Middle frontal gyrus (tissue), 1 donor: ENCODE measurements around the gene MCFD2.

Experiments used
- DNase-seq: peaks from one replicate; pipeline ENCODE4 v3.0.0-alpha.2; 2015; ENCODE audit warnings: low spot score; ENCODE audit errors: extremely low spot score

The MCFD2 gene

DNA sequence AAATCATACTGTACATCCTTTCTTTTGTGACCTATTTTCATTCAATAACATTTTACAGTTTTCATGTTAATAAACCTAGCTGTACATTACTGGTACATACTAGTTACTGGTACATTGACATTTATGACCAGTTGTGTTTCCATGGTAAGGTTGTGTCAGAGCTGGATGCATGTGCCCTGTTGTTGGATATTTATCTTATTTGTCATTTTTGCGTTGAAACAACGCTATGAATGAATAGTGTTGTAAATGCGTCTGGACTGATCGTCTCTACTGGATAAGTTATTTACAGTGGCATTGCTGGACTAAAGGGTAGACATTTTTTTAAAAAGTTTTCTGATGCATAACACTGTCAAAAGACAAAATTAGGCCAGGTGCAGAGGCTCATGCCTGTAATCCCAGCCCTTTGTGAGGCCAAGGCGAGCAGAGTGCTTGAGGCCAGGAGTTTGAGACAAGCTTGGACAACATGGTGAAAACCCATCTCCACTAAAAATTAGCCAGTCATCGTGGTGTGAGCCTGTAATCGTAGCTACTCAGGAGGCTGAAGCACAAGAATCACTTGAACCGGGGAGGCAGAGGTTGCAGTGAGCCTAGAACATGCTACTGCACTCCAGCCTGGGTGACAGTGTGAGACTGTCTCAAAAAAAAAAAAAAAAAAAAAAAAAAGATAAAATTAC lies 40.2 kb downstream of the MCFD2 start:
- no peak for DNase-seq

DNA sequence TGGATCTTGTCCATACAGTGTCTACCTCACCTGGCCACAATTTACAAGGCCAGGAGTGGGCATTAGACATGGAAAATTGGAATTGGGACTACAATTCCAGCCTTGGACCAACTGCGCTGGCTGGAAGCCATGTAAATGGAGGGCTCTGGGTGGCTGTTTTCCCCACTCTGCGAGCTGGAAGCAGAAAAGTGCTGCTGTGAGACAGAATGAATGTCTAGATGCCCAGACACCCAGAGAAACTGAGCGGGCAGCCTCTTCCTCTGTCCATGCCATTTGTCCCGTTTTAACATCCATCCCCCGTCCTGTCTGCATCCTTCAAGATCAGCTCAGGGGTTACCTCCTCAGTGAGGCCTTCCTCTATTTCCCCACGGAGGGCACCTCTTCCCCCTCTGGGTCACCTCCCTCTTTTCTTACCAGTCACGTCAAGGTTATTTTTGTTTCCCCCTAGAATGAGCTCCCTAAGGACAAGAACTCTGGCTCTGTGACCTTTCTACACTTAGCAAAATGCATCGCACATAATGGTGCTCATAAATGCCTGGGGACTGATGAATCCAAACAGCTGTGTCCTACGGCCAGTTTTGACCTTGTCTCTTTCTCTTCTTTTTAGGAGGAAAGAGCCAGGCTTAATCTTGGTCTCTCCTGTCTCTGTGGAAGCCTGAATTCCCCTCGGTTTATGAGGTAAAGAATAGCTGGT lies 41.2 kb downstream of the MCFD2 start:
- no peak for DNase-seq

DNA sequence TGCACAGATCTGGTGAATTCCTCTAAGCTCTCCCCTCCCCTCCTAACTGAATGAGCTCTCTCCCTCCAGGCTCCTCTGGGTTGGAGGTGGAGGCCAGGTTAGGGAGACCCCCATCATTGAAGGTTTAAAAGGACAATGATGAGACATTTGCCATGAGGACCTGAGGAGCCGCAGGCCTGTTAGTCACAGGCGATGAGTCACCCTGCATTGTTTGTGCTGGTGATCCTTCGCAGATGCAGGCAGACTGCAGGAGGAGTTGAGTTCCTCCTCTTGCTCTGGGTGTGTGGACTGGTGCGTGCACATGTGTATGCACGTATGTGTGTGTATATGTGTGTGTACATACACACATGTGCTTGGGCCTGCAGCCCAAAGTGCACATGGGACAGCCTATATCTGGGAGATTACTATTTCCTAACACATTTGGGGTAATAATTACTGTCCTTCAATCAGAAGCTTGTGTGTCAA lies 42.0 kb downstream of the MCFD2 start:
- no peak for DNase-seq

DNA sequence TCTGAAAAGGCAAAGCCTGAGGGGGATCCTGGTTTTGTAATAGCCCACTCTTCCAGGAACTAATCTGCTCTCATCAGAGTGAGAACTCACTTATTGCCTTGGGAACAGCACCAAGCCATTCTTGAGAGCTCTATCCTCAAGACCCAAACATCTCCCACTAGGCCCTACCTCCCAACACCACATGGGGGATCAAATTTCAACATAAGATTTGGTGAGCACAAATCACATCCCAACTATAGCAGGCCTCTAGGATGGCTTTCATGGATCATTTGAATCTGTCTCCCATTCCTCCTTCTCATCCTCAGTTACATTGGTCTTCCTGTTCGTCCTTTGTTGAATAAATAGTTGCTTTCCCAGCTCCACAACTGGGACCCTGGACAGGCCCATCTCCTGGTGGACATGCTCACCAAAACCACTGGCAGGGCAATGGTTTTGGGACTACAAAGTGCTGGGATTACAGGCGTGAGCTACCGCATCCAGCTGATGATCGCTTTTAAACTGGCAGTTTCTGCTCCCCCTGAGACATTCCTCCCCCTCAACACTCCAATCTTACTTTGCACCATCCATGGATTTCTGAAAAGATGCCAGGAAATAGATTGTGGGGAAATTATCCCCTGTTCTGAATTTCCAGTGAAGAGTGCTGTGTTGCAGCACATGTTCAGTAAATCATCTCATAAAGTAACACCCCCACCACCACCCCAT lies 42.6 kb downstream of the MCFD2 start:
- DNase-seq = no peak

DNA sequence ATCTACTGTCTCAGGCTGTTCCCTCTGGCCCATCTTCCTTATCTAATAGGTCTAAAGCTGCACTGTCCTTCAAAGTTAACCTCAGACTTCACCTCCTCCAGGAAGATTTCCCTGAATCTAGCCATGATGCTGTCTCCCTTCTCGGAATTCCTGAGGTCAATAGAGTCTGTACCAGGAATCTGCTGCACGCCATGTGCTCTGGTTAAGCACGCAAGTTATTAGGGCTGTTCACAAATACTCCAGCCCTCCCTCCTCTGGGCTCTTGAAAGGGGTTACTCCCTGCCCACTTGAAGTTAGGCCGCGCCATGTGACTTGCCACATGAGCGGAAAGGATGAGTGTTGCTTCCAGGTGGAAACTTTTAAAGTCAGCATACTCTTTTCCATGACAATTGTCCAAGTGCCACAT lies 43.6 kb downstream of the MCFD2 start:
- no peak for DNase-seq

DNA sequence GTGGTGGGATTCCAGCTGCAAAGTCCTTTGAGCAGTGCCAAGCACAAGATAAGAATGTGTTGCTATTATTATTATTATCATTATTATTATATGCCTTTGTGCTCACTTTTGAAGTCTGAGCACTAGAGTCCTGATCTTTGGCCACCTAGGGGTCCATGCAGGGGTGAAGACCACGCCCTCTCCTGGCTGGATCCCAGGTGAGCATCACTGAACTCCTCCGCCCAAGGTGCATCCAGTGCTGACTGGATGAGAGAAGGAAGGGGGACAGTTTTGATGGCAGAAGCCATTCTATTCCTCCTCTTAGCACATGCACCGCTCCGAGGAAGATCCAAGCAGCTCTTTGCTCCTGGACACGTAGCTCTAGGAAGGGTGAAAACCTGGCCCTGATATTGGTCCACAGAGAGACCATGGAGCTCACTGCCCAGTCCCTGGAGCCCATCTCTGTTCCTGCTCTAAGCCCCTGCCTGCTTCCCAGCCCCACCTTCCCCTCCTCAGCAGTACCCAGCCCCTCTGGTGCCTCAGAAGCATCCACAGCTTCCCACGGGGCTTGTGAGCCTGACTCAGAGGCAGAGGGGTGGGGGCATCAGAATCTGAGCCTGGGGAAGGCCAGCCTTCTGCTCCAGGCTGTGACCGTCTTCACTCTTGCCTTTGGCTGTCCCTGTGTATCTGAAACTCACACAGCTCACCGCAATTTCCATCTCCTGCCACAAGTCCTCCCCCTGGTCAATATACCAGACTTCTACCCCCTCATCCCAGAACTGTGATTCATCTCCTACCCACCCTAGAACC lies 45.4 kb downstream of the MCFD2 start:
- DNase-seq = no peak

DNA sequence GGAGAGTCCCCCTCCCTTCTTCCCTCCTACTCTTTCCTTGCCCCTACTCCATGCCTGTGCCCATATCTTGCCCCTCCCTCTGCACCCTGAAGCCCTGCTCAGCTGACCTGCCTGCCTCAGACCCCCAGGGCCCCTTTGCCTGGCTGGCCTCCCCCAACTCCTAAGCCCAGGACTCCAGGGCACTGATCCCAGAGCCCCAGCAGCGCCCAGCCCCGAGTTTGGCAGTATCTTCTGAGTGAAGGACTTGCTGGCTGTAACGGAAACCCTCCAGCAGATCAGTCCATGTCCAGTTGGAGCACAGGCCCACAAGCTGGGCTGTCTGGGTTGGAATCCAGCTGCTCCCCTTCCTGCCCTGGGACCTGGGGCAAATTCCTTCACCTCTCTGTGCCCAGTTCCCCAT lies 46.0 kb downstream of the MCFD2 start:
- DNase-seq = no peak

DNA sequence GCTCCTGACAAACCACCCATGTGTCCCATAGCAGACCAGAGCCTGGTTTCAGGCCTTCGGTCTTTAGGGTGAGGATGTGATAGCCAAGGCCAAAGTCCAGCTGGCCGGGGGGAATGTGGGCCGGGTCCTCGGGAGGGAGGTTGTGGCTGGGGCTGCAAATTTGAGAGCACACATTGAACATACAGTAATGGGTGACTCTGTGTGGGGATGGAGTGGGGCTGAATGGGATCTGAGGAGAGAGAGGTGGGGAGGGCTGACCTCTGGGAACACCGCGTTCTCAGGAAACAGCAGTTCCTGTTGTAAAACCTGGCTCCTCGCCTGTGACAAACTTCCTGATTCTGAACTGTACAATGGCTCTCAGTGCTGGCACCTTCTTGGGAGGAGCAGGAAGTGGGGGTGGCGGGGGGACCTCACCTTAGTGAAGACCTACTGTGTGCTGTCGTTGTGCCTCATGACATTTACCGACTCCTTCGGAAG lies 48.8 kb downstream of the MCFD2 start:
- no peak for DNase-seq

DNA sequence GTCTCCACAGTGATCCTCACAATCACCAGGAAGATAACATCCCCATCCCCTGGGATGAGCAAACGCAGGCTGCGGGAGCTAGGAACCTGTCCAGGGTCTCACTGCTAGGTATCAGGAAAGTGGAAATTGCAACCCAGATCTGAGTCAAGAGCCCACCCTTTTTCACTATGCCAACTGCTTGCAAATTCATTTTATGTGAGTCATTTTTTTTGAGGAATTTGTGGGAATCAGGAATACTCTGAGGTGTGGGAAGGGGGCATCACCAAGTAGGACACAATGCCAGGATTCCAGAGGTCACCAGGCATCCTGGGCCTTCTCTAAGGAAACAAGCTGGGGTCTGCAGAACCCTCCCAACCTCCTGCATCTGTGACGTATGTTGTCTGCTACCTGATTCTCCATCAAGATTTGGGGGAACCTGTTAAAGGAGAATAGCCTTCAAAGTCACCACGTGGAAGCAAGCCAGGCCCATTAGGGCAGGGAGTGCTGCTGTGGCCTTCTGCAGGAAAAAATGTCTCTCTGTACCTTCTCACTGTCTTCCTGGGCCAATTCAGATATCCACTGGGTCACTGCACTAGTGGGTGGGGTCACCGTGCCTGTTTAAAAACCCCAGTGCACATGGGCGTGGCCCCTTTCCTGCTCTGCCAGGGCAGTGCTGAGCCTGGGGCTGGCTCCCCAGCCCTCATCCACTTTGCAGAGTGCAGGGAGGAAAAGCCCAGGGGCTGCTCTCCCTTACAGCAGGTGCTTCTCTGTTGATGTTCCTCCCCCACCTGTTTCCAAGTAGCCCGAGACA lies 50.2 kb downstream of the MCFD2 start:
- DNase-seq = no peak

DNA sequence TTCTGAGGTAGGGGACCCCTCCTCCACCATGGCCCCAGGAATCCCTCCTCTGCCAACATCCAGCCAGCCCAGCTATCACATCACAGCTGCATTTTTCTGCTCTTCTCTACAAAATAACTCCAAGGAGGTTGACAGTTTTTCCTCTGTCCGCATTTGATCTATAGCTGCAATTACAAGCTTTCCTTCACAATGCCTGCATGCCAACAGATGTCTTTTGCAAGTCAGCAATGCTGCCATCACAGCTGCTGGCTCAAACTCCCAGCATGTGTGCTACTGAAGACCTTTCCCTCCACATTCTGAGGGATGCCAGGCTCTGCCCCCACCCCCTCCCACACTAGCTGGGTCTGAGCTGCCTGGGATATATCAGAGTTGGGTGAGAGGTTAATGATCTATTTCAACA lies 51.7 kb downstream of the MCFD2 start:
- no peak for DNase-seq

DNA sequence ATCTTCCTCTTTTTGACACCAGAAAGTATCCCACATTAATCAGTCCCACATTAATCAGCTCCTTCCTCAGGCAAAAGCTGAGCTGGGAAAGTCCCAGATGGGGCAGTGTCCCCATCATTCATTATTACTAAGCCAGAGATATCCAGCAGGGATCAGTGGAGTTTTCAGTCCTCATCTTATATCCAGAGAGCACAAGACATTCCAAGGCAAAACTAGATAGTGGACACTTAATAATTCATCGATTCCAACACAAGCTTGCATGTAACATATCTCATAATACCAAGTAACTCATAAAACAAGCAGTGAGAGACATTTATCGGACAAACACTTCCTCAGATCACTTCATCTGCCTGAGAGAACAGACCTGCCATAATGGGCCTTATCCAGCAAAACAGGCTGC lies 53.1 kb downstream of the MCFD2 start:
- DNase-seq = no peak

DNA sequence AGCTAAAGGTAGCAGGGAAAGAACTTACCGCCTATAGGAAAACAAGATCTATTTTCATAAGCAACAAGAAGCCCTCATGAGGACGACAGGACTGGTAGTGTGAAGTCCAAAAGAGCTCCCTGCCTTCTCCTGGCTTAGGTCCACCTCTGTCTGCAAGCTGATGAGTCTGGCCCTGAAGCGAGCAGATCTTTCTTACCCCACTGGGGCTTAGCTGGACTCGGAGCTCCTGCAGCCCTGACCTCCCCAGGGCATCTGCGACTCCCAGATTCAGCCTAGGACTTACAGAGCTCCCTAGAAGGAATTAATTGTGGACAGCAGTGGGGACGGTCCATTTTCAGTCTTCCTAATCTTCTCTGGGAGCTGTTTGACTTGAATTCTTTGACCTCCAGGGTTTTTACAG lies 53.7 kb downstream of the MCFD2 start:
- DNase-seq = no peak

DNA sequence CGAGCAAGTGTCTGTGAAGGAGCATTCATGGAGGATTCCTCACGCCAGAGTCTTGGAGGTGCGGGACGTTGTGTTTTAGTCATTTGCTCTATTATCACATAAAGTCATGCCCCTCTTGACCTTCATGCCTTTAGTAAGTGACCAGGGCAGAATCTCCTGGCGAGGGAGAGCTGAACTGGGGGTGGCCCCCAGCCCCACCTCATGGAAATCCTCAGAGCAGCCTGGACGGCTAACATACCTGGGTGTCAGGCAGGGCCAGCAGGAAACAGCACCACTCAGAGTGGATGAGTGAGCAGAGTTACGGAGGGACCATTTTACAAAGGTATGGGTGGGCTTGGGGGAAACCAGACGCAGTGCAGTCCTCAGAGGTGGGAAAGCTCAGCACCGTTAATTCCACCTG lies 56.1 kb downstream of the MCFD2 start:
- no peak for DNase-seq

DNA sequence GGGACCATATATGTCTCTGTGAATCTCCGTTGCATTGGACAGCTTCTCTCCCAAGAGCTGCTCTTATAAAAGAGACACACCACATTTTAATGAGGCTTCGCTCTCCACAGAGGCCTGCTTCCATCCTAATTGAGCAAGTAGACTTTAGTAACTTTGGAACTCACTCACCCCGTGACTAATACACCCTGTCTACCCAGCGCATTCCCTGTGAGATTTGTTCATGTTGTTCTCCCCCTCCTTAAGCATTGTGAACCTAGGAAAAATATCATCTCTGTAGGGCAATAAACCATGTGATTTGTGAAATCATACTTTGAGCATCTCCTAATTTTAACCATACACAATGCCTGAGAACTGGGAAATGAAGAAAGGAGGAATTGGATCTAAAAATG lies 56.9 kb downstream of the MCFD2 start:
- DNase-seq = no peak

DNA sequence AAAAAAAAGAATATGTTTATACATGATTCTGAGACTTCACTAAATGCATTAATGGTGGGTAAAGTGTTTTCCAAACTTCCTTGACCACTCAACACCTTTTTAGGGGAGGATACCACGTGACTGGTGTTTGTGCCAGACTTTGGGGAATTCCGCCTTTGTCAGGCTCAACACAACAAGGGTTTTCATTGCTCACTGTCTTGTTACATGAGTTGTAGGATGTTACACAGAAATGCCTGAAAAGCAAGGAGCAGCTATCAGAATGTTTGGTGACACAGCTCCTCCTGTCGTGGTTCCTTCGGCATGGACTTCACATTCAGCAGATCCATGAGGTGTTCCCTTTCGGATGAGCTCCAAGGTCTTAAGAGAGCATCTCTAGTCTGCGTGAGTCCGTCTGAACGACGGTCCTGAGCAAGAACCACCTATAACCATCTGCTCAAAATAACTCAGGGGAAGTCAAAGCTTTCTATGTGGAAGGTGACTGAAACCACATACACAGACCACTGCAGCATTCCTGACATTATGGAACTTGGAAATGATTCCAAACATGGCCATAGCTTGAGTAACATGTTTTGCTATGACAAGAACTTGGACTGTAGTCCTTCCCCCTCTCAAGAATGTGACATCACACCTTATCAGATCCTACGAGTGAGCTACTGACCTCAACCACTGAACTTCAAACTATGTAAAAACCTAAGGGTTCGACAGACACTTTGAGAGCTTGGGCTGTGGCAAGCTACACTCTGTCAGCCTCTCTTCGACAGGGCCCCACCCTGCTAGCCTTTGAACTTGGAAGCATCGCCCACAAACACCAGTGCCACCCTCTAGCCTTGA lies 57.5 kb downstream of the MCFD2 start:
- DNase-seq = no peak

DNA sequence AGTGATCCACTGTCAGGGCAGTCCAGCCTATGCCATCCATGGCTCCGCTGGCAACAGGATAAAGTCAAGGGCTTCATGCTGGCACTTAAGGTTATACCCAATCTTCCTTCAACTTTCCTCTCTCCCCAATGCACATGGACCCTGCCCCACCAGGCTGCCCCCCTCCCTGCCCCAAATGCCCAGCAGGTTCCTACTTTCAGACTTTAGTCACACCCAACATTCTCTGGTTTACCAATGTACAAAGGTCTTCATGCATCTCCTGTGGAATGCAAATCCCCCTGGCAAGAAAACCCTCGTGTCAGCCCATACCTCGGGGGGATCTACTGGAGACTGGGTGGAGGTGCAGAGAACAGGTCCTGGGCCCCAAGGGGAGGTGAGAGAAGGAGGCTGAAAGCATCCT lies 59.3 kb downstream of the MCFD2 start:
- no peak for DNase-seq

DNA sequence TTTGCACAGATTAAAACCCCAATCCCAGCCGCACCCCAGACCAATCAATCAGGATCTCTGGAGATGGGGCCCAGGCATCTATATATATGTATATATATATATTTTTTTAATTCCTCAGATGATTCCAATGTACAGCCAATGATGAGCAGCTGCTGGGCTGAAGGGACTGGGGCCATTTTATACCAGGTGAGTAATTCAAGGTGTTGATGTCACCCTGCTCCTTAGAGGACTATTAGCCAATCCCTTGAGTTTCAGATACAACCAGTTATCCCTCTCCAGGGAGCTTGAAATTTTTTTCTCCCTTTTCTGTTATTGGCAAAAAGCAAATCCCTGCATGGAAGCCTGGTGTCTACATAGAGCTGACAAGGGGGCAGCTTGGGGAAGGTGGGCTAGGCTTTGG lies 59.8 kb downstream of the MCFD2 start:
- no peak for DNase-seq

DNA sequence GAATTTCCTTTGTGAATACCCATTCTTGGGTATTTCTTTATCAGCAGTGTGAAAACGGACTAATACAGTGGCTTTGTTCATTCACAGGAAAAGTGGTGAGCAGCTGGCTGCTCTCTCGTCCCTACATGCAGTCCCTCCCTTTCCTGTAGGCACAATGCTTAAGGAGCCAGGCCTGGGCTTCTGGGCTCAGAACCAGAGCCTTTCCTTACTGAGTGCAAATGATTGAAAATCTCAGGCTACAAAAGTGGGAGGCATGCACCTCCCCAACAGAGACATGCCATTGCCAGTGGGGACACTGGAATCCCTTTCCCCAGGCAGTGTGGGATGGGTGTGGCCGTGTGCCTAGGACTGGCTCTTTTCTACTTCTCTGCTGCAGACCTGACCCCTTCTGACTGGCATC lies 61.3 kb downstream of the MCFD2 start:
- no peak for DNase-seq

DNA sequence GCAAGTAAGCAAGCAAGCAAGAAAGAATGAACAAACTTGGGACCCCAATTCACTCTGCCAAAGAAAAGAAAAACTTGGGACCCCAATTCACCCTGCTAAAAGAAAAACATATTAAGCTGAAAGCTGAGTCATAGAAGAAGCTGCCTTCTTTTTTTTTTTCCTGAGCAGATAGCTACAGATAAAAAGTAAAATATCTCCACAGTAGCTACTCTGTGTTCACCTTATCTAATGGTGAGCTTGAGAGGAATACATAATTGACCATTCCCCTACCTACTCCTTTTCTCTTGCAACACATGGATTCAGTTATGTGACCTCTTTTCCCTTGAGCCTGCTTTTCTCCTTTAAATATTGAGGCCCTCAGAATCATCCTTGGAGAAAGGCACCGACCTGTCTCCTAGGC lies 63.0 kb downstream of the MCFD2 start:
- no peak for DNase-seq

DNA sequence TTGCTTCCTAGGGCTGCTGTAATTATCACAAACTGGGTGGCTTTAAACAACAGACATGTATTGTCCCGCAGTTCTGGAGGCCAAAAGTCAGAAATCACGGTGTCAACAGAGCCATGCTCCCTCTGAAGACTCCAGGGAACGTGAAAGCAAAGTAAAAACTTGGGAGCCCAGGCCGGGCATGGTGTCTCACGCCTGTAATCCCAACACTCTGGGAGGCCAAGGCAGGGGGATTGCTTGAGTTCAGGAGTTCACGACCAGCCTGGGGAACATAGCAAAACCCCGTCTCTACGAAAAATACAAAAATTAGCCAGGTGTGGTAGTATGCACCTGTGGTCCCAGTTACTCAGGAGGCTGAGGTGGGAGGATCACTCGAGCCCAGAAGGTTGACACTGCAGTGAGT lies 63.5 kb downstream of the MCFD2 start:
- no peak for DNase-seq
